Globus pallidus (tissue), 1 donor: ENCODE measurements around the gene LIPE.

ENCODE experiments used
- DNase-seq: peaks from one replicate; pipeline ENCODE4 v3.0.0-alpha.2; 2015; ENCODE audit warnings: low spot score

The LIPE gene

DNA sequence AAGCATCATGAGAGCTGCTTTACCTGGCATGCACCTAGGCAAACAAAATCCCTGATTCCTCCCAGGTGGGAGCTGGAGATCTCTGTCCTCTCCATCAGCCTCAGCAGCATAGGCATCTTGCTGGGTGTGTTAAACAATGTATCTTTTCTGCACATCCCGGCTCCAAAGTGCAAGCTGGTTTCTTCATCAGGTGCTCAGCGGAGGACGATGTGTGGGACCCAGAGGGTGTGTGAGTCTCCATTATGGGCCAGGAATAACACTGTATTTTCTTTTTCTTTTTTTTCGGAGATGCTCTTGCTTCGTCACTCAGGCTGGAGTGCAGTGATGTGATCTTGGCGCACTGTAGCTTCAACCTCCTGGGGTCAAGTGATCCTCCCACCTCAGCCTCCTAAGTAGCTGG lies 47.0 kb downstream of the LIPE start:
- DNase-seq: no peak

DNA sequence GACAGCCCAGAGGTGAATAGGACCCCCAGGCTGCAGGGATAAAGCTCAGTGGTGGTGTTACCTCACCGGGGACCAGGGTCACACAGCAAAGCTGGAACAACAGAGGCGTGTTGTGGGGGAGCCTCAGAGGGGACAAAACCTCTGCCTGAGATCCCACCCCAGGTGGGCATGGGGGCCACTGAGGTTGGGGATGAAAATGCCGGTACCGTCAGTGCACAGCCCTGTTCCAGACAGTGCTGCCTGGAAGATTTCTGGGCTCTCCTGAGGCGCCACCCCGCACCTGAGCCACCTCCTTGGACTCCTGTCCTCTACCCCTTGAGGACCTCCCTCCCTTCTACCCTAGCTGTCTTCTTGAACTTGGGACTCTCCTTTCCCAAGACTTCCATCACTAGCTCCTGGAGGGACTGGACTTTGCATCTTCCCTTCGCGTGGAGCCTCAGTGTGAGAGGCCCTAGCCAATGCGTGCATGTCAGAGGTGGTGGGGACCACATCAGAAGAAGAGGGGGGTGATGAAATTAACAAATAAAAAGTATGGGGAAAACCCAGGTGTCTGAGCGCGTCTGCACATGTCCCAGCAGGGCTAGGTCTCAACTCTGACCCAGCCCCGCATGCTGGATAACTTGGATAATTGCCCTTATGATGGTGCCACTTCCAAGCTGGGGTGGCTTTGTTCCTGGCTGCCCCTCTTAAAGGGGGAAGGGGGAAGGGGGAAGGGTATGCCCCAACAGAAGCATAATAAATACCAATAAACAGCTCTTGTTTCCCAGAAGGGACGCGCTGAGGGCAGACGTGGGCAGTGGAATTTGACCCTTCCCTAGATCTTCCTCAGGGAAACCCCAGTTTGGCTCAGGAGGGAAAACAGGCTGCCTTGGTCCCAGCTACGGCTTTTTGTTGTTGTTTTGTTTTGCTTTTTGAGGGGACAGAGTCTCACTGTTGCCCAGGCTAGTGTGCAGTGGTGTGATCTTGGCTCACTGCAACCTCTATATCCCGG lies 48.7 kb downstream of the LIPE start:
- no peak for DNase-seq

- no peak for DNase-seq
Measured at GRCh38 chr19:42376177-42376555, 51.0 kb downstream of the LIPE start.

GRCh38 chr19:42375415-42376176 lies 51.6 kb downstream of the LIPE start:
- no peak for DNase-seq

DNA sequence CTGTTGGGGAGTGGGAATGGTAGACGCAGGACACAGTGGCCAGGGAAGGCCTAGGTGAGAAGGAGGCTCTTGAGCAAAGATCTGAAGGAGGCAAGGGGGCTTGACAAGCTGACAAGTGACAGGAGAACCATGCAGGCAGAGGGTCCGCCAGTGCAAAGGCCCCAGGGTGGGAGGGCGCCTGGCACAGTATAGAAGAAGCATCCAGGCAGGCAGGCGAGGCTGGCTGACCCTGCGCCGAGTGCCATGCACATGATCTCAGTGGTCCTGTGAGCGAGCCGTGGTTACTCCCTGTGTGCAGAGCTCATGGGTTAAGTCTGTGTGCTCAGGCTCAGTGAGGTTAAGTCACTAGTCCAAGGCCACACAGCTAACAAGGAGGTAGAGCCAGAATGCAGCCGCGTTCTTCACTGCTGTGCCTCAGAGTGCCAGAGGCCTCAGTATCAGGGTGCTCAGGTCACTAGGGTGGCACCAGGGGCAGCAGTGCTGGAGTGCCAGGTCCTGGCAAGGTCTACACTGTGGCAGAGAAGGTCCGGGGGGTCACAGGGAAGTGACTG lies 52.3 kb downstream of the LIPE start:
- no peak for DNase-seq

GRCh38 chr19:42370626-42371175 lies 56.5 kb downstream of the LIPE start:
- peak; percentile 19 for DNase-seq

- DNase-seq: no peak
Measured at GRCh38 chr19:42370068-42370520, 57.1 kb downstream of the LIPE start.

DNA sequence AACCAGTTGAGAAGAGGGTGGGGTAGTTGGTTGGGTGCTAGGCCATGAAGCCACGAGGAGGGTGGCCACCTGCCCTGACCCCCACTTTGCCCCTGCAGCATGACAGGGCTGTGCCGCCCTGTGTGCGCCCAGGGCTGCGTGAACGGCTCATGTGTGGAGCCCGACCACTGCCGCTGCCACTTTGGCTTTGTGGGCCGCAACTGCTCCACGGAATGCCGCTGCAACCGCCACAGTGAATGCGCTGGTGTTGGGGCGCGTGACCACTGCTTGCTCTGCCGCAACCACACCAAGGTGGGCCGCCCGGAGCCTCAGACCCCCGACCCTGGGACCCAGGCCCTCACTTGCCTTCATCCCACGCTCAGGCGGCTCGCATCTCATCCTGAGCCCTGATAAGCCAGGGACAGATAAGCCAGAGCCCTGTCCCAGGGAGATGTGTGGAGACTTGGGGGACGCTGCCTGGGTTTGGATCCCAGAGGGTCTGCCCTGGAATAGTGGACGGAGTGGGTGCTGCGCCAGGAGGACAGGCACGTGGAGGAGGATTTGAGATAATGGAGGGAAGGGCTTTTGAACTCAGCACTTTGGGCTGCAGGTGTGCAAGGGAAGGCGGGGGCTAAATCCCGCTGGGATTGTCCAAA lies 57.6 kb downstream of the LIPE start:
- no peak for DNase-seq

- no peak for DNase-seq
Measured at GRCh38 chr19:42368765-42369164, 58.4 kb downstream of the LIPE start.

DNA sequence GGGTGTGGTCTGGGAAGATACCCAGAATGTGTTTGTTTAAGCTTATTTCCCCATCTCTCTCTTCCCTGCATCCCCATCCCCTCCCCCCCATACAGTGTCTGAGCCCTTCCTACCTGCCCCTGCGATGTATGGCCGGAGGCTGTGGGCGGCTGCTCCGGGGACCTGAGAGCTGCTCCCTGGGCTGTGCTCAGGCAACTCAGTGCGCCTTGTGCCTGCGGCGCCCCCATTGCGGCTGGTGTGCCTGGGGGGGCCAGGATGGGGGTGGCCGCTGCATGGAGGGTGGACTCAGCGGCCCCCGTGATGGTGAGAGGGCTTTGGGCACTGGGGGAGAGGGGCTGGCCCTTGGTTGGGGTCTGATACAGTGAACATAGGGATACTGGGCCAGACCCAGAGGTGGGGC lies 58.8 kb downstream of the LIPE start:
- no peak for DNase-seq

GRCh38 chr19:42367929-42368328 lies 59.3 kb downstream of the LIPE start:
- DNase-seq: no peak

DNA sequence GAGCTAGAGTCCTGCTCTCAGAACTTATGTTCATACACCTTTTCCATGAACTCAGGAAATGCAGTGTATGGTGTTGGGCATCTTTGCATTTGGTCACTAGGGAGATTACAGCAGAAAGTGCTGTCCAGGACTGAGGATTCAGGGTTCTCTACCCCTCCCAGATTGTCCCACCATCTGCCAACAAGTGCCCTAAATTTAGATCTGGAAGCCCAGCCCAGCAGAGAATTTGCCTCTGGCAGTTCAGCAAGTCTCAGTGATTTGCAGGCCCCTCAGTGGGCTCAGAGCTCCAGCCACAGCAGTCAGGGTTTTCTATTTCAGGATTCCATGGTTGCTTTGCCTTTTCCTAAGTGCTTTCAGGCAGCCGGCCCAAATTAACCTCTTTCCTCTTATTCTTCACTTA lies 60.5 kb downstream of the LIPE start:
- no peak for DNase-seq

- peak; percentile 48 for DNase-seq
Measured at GRCh38 chr19:42363614-42364346, 63.4 kb downstream of the LIPE start.

DNA sequence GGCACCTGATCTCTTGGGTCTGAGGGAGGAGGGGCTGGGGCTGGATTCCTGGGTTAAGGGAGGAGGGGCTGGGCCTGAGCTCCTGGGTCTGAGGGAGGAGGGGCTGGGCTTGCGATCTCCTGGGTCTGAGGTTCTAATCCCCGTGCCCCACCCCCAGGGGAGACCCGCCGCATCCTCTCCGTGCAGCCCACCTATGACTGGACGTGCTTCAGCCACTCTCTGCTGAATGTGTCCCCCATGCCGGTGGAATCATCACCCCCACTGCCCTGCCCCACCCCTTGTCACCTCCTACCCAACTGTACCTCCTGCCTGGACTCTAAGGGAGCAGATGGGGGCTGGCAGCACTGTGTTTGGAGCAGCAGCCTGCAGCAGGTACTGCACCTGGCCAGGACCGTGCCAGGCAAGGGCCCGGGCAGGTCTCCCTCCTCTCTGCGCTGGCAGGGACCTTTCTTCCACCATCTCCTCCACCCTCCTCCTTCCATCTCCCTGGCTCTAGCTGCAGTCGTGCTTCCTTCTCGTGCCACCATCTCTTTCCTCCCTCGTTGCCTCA lies 64.2 kb downstream of the LIPE start:
- DNase-seq: no peak

DNA sequence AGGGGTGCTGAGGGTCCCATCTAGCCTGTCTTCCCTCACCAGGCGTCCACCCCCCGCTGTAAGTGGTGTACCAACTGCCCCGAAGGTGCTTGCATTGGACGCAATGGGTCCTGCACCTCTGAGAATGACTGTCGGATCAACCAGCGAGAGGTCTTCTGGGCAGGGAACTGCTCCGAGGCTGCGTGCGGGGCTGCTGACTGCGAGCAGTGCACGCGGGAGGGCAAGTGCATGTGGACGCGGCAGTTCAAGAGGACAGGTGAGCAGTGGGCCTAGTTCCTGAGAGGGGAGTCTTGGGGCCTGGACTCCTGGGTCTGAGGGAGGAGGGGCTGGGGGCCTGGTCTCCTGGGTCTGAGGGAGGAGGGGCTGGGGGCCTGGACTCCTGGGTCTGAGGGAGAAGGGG lies 64.8 kb downstream of the LIPE start:
- no peak for DNase-seq

DNA sequence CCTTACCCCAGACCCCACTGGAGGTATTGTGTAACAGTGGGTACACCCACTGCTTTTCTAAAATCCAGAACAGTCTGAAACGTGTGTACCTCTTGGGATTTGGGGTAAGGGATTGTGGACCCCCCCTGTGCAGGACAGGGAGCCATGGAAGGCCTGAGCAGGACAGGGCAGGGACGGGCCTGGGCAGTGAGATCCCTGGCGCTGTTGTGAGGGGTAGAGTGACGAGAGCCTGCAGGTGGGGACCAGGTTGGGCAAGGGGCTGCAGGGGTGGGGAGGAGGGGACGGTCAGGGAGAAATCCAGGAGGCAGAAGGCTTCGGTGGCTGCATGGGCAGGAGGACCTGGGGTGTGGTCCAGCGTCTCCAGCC lies 65.7 kb downstream of the LIPE start:
- DNase-seq: no peak

GRCh38 chr19:42360787-42361544 lies 66.2 kb downstream of the LIPE start:
- DNase-seq: no peak

GRCh38 chr19:42357290-42357689 lies 69.9 kb downstream of the LIPE start:
- DNase-seq: no peak

- DNase-seq: no peak
Measured at GRCh38 chr19:42356686-42357085, 70.5 kb downstream of the LIPE start.

GRCh38 chr19:42355896-42356295 lies 71.3 kb downstream of the LIPE start:
- DNase-seq: no peak
